Esophagus muscularis mucosa (tissue), 4 donors: ENCODE measurements around the gene ABI1. TPM values are rescaled to one million over a fixed set of nuclear protein-coding genes. Genes with fewer than 3 reads are reported as not detected.

Experiments
- DNase-seq: peaks from one replicate; pipeline ENCODE4 v3.0.0-alpha.2; 2017; ENCODE audit errors: extremely low spot score
- H3K27ac ChIP-seq, 4 donors: fragments of 200-600 bp; sonication (generic); replicated peaks in 1 of 4; 1 replicate in 3 of 4; 2 replicates in 1 of 4; pipeline ENCODE4 v1.5.1; 2016 to 2019; ENCODE audit warnings: mild to moderate bottlenecking in 1 of 4
- H3K27me3 ChIP-seq, 4 donors: fragments of 200-600 bp; sonication (generic); one replicate each; pipeline versions ENCODE4 v1.5.1 to v1.6.0; 2016 to 2019
- H3K36me3 ChIP-seq, 4 donors: fragments of 200-600 bp; sonication (generic); one replicate each; pipeline ENCODE4 v1.5.1; 2016 to 2019
- H3K4me1 ChIP-seq, 4 donors: fragments of 200-600 bp; sonication (generic); one replicate each; pipeline ENCODE4 v1.5.1; 2016 to 2019
- H3K4me3 ChIP-seq, 4 donors: fragments of 200-600 bp; sonication (generic); 1 replicate in 2 of 4; 2 replicates in 2 of 4; pipeline ENCODE4 v1.5.1; 2016 to 2019; ENCODE audit warnings: mild to moderate bottlenecking in 4 of 4, moderate library complexity in 1 of 4
- H3K9me3 ChIP-seq, 4 donors: fragments of 200-600 bp; sonication (generic); 1 replicate in 3 of 4; 2 replicates in 1 of 4; pipeline ENCODE4 v1.5.1; 2016 to 2019
- CTCF ChIP-seq, 3 experiments: fragments of 200-600 bp in 2 of 3; fragments of 450-650 bp in 1 of 3; sonication (generic) in 2 of 3; IDR thresholded peaks; one replicate each; pipeline ENCODE4 v1.5.1; 2017 to 2019; ENCODE audit warnings: antibody characterized with exemption in 3 of 3, mild to moderate bottlenecking in 2 of 3, moderate library complexity in 1 of 3
- EP300 ChIP-seq: sonication (generic); formaldehyde crosslinking; IDR thresholded peaks from one replicate; pipeline ENCODE4 v1.6.1; 2017; ENCODE audit warnings: antibody characterized with exemption
- POLR2A ChIP-seq: fragments of 450-650 bp; IDR thresholded peaks from one replicate; pipeline ENCODE4 v1.6.1; 2017; ENCODE audit warnings: antibody characterized with exemption, moderate library complexity, mild to moderate bottlenecking, low read depth
- POLR2AphosphoS5 ChIP-seq, 2 donors: sonication (generic); formaldehyde crosslinking; IDR thresholded peaks; one replicate each; pipeline ENCODE4 v1.6.1; 2017; ENCODE audit warnings: antibody characterized with exemption in 2 of 2
- WGBS: methylation state at CpG from one replicate; pipeline ENCODE4 v1.1.5; 2018; 5-methylcytosine and 5-hydroxymethylcytosine counted together
- intact Hi-C: fragments of 100-400 bp; cut with DNase I; formaldehyde crosslinking; loops from one replicate; pipeline ENCODE4 v1.15.1; 2023
- total RNA-seq, 4 donors: library from RNA; depleted of rRNA; stranded (reverse); fragments of >200 nt; gene quantifications; one replicate each; pipeline versions ENCODE4 v1.1.0 to v1.2.1, GENCODE V29; 2016

Gene ABI1
- total RNA-seq, 4 donors from 2014 or later = 37.4 to 57.7 (median 43.5) TPM

GRCh38 chr10:26779176-26779860 lies 81.4 kb downstream of the ABI1 start:
- H3K9me3 ChIP-seq = no peaks in the 10 kb centered on the region
- H3K27me3 ChIP-seq = no peaks in the 10 kb centered on the region
- H3K27ac ChIP-seq = no peak overlapping the region
- no peaks in the 10 kb centered on the region for H3K36me3 ChIP-seq
- TF ChIP-seq POLR2AphosphoS5 (IDR thresholded peaks at IDR 0.05) (no peak), CTCF (IDR thresholded peaks at IDR 0.05) (no peak), POLR2A (no peak), EP300 (no peak)
- intact Hi-C loops = no loop called here
- no peak overlapping the region for H3K4me3 ChIP-seq
- 97% methylated on average over 4 of the region's 4 CpGs for WGBS
- H3K4me1 ChIP-seq = peaks cover 14 to 46% (median 32%) of the 10 kb centered on the region in 4 donors
- no peak for DNase-seq

GRCh38 chr10:26777686-26778085 lies 83.1 kb downstream of the ABI1 start:
- Histone ChIP-seq H3K36me3 (no peaks in the 10 kb centered on the region), H3K27me3 (no peaks in the 10 kb centered on the region), H3K4me3 (no peak overlapping the region), H3K27ac (no peak overlapping the region), H3K9me3 (no peaks in the 10 kb centered on the region), H3K4me1 (peaks cover 19 to 44% (median 29%) of the 10 kb centered on the region in 4 donors)
- no peak for DNase-seq
- TF ChIP-seq POLR2A (no peak), POLR2AphosphoS5 (IDR thresholded peaks at IDR 0.05) (no peak), CTCF (IDR thresholded peaks at IDR 0.05) (no peak), EP300 (no peak)
- intact Hi-C loops = no loop called here
- 90% methylated on average over 2 of the region's 2 CpGs for WGBS

GRCh38 chr10:26776258-26776657 lies 84.5 kb downstream of the ABI1 start:
- 100% methylated on average over 1 of the region's 1 CpG for WGBS
- intact Hi-C loops = no loop called here
- TF ChIP-seq EP300 = no peak
- TF ChIP-seq POLR2A = no peak
- TF ChIP-seq POLR2AphosphoS5 (IDR thresholded peaks at IDR 0.05) = no peak
- no peak for TF ChIP-seq CTCF (IDR thresholded peaks at IDR 0.05)

GRCh38 chr10:26773633-26774032 lies 87.1 kb downstream of the ABI1 start:
- no peak for TF ChIP-seq POLR2AphosphoS5 (IDR thresholded peaks at IDR 0.05)
- no peak for TF ChIP-seq POLR2A
- TF ChIP-seq CTCF (IDR thresholded peaks at IDR 0.05) = no peak
- TF ChIP-seq EP300 = no peak
- Histone ChIP-seq H3K27ac (no peak overlapping the region), H3K4me3 (no peak overlapping the region), H3K9me3 (no peaks in the 10 kb centered on the region), H3K27me3 (no peaks in the 10 kb centered on the region), H3K4me1 (peaks cover 5 to 18% (median 11%) of the 10 kb centered on the region in 4 donors), H3K36me3 (peaks cover 0 to 9% (median 2%) of the 10 kb centered on the region in 4 donors)
- DNase-seq = no peak
- intact Hi-C loops = no loop called here
- WGBS = 71% methylated on average over 2 of the region's 2 CpGs

More at GRCh38 chr10:26776258-26776657, 84.5 kb downstream of the ABI1 start:
- no peak overlapping the region for H3K4me3 ChIP-seq
- H3K27me3 ChIP-seq = no peaks in the 10 kb centered on the region
- H3K36me3 ChIP-seq = no peaks in the 10 kb centered on the region
- no peaks in the 10 kb centered on the region for H3K9me3 ChIP-seq
- H3K27ac ChIP-seq = no peak overlapping the region
- H3K4me1 ChIP-seq = peaks cover 13 to 34% (median 22%) of the 10 kb centered on the region in 4 donors
- DNase-seq = no peak

GRCh38 chr10:26770069-26770468 lies 90.7 kb downstream of the ABI1 start:
- intact Hi-C loops = no loop called here
- no peaks in the 10 kb centered on the region for H3K27me3 ChIP-seq
- no peak for TF ChIP-seq EP300
- TF ChIP-seq POLR2A = no peak
- no peak for TF ChIP-seq POLR2AphosphoS5 (IDR thresholded peaks at IDR 0.05)
- TF ChIP-seq CTCF (IDR thresholded peaks at IDR 0.05) = no peak
- DNase-seq = no peak
- H3K9me3 ChIP-seq = no peaks in the 10 kb centered on the region
- H3K27ac ChIP-seq = no peak overlapping the region
- 96% methylated on average over 4 of the region's 4 CpGs for WGBS
- no peak overlapping the region for H3K4me3 ChIP-seq
- peaks cover 5 to 7% (median 6%) of the 10 kb centered on the region in 4 donors for H3K4me1 ChIP-seq
- peaks cover 0 to 28% (median 20%) of the 10 kb centered on the region in 4 donors for H3K36me3 ChIP-seq
